ENCODE results near the gene MFSD6L.

Gene MFSD6L

DNA sequence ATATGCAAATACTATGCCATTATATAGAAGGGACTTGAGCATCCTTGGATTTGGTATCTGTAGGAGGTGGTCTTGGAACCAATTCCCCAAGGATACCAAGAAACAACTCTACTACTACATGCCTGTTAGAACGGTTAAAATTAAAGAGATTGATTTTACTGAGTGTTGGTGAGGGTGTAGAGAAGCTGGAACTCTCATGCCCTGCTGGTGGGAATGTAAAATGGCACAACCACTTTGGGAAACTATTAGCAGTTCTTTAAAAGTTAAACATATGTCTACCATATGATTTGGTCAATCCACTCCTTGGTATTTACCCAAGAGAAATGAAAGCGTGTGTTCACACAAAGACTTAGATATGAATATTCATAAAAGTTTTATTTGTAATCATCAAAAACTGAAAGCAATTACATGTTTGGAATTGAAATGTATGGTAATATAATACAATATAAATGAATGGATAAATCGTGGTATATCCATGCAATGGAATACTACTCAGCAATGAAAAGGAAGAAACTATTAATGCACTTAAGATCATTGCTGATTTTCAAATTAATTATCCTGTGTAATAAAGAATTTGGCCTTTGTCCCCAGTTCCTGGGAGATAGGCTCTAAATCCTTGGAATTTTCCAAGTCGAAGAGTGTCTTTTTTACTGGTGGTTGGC, 7.8 kb downstream of the MFSD6L start:
- no peak for DNase-seq

DNA sequence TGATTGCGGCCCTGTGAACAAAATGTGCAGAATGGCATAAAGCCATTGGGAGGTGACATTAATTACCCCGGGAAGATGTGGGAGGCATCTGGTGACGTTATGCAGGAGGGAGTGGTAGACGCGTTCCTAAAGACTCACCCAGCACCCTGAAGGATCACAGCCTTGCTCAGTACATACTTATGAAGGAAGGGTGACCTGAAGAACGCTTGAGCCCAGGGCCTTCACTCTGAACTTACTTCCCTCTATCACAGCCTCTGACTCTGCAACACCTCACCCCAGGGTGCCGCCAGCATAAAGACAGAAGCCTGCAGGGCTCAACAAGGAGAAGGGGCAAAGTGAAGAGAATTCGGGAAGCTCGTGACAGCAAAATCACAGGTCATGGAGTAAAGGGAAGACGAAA, 9.4 kb downstream of the MFSD6L start:
- no peak for DNase-seq

DNA sequence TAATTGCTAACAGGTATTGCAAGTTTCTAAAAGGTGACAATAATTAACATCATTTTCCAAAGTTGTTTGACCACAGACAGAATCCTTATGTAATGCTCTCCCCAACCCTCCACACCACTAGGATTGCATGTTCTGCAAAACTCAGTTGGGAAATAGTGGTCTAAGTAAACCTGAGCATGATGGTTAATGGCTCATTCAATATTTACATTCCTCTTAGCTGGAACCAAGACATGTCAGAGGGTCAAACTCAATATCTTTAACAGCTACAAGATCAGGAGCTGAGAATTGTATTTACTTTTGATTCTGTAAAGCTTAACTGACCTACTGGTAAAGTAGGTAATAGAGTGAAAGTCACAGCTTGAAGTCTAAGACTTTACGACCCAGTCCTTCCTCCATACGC, 10.2 kb downstream of the MFSD6L start:
- DNase-seq, result no peak

DNA sequence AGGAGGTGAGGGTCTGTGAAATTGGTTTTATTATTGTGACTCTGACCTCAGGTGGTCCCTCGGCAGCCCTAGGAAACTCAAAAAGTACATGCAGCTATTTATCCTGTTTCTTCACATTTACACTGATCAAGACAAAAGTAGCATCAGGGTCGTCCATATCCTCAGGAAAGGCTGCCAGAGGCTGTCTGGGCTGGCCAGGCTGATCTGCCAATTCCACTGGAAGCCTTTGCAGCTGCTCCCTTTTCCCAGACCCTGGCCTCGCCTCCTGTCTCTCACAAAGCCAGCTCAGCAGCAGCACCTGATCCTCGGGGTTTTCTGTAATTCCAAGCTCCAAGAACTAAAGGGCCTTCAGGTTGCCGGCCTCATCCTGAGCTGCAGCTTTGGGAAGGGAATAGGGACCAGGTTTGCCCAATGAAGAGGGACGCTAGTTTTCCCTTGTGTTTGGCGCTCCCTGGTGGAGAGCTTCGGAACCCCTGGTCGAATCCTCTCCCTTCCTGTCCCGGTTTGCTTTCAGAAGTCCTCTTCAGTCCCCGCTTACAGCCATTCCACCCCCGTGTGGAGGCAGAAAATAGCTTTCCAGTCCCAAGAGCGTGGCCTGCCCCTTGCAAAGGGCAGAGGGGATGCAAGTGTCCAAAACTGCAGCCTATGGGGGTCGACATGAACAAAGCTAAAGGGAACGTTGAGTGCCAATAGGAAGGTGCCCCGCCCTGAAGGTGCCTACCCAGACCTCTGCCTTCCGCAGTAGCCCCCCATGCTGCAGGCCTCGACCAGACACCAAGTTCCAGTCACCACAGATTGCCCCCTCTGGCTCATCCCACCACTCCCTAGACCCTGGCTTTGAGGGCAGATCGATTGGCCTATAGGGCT, 13.4 kb downstream of the MFSD6L start:
- peak; percentile 31 to 96 for DNase-seq

DNA sequence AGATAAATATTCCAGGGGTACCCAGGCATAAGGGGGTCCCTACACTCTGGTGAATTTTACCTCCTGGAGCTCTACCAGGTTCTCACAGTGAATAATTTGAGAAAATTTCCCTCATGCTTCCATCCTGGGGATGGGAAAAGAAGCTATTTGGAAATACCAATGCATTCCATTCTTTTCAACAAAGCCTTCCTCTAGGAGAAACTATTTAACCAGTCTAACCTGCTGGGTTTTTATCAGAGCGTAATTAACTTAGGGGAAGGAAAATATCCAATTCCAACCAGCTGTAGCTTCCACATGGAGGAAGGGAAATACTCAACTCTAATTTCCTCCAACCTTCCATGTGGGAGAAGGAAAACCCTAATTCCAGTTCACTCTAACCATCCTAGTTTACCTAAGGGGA, 17.0 kb downstream of the MFSD6L start:
- no peak for DNase-seq

DNA sequence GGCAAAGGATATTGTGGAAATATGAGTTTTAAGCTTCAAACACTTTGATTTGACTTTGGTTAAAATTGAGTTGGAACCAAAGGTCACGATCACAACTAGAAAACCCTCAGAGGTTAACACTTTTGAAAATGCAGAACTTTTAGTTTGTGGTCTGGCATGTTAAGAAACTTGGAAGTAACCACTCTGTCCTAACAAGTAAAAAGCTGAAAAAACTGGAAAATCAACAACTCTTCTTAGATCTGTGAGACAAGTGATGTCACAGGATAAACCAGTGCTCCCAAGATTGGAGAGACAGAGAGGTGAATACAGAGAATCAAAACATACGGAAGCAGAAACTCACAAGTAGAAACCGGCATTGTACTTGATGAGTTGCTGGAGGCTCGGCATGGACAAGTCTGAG, 17.4 kb downstream of the MFSD6L start:
- DNase-seq, result peak; percentile 79

DNA sequence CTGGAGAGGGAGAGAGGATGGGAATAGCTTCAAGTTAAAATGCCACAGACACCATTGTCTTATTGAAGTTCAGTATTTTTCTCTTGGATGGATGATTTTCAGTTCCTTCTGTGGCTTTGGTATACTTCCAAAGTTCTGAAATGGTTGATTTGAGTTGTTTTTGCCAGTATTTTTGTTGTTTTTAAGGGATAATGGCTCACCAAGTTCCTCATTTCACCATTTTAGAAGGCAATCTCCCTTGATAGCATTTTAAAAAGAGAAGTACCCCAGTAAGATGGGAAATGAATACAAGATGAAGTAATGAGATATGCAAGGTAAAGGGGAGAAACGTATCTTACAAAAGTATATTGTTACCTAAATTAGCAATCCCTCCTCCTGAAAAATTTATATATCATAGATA, 22.3 kb downstream of the MFSD6L start:
- no peak for DNase-seq

DNA sequence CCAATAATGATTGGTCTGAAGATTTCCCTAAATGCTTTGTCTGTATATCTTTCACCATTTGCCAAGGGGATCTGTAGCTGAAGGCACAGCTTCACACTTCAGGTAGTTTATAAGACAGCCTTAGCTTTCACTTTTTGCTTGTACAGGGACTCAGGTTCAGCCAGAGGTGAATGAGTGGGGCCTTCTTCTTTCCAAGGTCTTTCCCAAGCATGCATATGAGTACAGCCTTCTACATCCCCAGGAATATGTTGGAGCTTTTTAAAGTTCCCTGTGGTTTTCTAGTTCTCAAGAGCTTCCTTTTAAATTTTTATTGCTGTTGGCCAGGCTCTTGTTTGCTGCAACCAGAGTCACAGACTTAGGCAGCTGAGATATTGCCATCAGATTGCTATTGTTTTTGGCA, 22.9 kb downstream of the MFSD6L start:
- DNase-seq, result no peak

DNA sequence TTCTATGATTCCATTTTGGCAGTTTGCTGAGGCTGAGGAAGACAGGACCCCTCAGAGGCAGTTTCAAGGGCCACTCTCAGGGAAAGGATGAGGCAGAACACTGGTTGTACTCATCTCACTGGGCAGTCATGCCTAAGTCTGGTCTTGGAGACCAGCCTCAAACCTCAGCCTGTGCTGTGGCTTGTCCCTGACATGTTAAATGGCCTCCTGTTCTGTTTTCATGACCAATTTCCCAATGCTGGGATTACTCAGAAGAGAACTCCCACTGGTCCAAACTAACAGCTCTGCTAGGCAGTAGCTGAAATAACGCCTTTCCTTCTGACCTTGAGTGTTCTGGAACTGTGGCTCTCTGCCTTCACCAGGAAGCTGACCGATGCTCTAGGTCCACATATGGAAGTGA, 32.4 kb downstream of the MFSD6L start:
- peak in 1 of 2 donors; percentile 23 for DNase-seq

DNA sequence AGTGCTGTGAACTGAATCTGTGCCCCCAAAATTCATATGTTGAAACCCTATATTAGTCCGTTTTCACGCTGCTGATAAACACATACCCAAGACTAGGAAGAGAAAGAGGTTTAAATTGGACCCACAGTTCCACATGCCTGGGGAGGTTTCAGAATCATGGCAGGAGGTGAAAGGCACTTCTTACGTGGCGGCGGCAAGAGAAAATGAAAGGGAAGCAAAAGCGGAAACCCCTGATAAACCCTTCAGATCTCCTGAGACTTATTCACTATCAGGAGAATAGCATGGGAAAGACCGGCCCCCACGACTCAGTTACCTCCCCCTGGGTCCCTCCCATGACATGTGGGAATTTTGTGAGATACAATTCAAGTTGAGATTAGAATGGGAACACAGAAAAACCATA, 37.2 kb downstream of the MFSD6L start:
- no peak for DNase-seq

DNA sequence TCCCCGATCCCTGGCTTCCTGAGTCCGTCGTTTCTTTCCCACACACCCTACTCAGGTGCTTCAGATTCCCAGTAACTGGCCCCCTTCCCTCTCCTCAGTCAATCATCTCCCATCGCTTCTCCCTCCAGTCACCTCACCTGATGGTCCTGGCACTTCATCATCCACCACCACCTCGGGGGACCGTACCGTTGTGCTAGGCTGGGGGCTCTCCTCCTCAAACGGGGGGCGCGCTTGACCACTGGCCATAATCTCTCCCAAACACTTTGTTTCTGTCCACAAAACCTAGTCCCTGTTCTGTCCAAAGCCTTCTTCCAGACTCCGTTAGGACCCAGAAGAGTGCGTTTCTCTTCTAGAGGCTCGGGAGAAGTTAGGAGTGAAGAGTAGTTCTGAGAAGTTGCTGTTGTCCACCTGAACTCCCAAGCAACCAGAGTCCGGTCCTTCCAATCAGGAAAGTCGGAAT, 41.0 kb downstream of the MFSD6L start, which contains the start of gene SPDYE4:
Gene SPDYE4 (minus strand): TSS at position 410 of the 460 bp plus-strand sequence. CDS start 164 bp downstream, at position 246.
- no peak for DNase-seq

DNA sequence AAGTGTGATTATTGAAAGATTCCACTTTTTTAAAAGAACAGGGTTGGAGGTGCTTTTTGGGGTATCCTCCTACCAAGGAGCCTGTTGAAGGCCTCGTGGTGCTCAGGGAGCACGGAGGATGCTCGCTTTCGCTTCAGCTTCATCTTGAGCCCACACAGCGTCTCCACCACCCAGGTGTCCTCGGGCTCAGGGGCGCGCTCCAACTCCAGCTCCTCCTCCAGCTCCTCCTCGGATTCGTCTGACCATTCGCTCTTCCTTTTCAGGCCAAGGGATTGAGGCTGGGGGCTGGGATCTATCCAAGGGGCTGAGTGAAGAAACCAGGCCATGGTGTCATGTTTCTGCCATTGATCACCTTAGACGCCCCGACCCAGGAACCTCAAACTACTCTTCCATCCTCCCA, 42.0 kb downstream of the MFSD6L start:
- no peak for DNase-seq

DNA sequence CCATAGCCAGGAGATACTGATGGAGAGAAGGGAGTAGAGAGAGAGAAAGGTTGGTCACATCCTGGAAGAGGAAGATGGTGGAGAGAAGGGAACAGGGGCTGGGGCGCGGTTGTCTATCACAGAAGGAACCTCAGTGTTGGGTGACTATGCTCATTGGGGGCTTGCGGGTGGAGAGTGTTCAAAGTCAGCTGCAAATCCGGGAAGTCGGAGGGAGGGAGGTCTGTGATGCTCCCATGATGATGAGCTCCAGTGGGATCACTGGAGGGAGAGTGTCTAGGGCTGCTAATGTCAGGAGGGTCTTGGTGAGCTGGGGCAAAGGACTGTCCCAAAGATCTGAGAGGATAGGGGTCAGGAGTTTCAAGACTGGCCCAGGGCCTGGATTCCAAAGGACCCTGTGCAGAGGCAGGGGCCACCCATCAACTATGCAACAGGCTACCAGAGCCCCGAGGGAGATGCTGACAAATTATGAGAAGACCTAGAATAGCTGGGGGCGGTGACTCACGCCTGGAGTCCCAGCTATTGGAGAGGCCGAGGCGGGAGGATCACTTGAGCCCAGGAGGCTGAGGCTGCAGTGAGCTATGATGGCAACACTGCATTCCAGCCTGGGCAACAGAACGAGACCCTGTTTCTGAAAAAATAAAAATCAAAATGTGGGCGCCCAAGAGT, 43.4 kb downstream of the MFSD6L start:
- no peak for DNase-seq

DNA sequence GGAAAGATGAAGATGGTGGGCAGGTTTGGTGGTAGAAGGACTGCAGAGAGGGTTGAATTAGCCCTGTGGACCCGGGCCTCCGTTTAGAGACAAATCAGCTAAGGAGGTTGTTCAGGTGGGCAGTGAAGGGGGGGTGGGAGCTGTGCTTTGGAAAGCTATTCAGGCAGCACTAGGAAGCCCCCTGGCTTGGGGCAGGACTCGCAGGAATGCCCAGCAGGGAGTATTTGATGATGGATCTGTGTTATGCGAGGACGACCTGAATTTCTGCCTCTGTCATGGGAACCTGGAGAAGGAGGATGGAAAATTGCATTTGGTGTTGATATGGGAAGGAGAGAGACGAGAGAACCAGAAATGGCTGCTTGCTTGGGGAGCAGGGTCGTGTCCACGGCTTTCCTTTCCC, 44.3 kb downstream of the MFSD6L start:
- no peak for DNase-seq

DNA sequence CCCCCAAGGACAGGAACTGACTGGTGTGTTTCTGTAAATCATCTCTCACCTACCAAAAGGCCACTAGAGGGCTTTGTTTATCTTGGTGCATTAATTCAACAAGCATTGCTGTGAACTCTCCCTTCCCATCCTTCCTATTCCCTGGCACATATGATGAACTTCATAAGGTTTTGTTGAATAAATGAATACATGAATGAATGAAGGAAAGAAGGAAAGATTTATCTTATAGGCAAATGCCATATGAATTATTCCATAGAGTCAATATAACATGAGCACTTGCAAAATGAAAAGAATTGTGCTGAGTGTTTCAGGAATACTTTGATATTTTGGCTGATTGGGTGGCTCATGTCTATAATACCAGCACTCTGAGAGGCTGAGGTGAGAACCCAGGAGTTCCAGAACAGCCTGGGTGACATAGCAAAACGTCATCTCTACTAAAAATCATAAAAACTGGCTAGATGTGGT, 45.2 kb downstream of the MFSD6L start:
- DNase-seq, result peak in 1 of 2 donors; percentile 18

DNA sequence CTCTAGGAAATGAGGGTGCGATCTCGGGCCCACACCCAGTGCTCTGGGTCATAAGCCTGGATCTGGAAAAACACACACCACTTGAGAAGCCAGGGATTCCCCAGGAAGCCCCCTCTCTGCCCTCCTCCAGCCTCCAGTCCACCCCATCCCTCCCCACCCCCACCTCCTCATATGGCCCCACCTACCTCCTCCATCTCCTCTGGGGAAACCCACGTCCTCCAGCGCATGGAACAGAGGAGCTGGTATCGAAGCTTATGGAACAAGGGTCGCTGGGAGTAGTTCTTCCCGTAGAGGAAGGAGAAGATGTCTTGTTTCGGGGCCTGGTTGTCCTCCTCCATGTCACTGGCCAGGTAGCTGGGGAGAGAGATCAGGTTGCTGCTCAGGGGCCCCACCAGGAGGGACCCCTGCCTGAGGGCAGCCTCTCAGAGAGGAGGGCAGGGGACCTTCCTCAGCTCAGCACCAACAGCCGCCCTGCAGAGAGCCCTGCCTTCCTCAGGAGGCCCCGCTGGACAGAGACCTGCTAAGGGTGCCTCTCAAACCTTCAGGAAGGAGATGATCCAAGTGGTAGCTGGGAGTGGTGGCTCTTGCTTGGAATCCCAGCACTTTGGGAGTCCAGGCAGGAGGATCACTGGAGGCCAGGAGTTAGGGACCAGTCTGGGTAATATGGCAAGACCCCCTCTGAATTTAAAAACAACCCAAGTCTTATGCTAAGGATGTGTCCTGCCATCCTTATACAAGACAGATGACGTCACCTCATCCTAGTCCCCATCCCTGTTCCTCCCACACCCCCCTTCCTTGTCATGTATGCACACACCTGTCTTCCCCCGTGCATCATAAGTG, 45.8 kb downstream of the MFSD6L start:
- DNase-seq, result no peak

DNA sequence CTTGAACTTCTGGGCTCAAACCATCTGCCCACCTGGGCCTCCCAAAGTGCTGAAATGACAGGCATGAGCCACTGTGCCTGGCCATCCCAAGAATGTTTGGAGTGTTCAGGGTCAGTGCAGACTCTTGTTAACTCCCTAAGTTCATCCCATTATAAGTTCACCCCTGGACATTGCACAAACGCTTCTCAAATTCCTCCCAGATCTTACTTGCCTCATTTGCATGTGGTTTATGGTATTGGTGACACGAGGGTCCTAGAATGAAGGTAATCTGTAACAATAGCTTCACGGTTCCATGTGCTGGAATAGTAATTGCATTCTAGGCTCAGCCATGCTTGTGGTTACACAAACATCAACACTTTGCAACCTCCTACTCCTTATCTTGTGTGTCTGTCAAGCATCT, 49.5 kb downstream of the MFSD6L start:
- DNase-seq, result no peak

DNA sequence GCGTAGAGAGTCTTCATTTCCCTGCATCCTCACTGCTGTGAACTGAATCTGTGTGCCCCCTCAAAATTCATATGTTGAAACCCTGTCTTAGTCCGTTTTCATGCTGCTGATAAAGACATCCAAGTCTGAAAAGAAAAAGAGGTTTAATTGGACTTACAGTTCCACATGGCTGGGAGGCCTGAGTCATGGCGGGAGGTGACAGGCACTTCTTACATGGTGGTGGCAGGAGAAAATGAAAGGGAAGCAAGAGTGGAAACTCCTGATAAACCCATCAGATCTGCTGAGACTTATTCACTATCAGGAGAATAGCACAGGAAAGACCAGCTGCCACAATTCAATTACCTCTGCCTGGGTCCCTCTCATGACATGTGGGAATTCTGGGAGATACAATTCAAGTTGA, 51.4 kb downstream of the MFSD6L start:
- peak; percentile 58 to 59 for DNase-seq
